ENCODE measurements around the gene USH2A. TPM values are rescaled to one million over a fixed set of nuclear protein-coding genes. Genes with fewer than 3 reads are reported as not detected.

USH2A gene
- polyA plus RNA-seq, 2 of the 4 experiments (the other 2 are of a cell fraction): not detected

GRCh38 chr1:216434232-216434631, 11.0 kb upstream of the USH2A start:
- TF ChIP-seq ZNF302 (CRISPR knock-in tag; IDR thresholded peaks at IDR 0.05) (no peak), MAX (IDR thresholded peaks at IDR 0.05) (no peak), JUNB (IDR thresholded peaks at IDR 0.05) (no peak), FOSL2 (IDR thresholded peaks at IDR 0.05) (no peak), FOSL2 (CRISPR knock-in tag; IDR thresholded peaks at IDR 0.05) (no peak), NR3C1 (IDR thresholded peaks at IDR 0.05) (no peak), ATOH8 (CRISPR knock-in tag; IDR thresholded peaks at IDR 0.05; ENCODE audit: low read depth) (no peak), EHMT2 (IDR thresholded peaks at IDR 0.05; ENCODE audit: low read depth) (no peak), HDAC2 (IDR thresholded peaks at IDR 0.05) (no peak), EP300 (IDR thresholded peaks at IDR 0.05) (no peak), POLR2A (IDR thresholded peaks at IDR 0.05; ENCODE audit: low read length) (no peak), CBX2 (IDR thresholded peaks at IDR 0.05; ENCODE audit: borderline replicate concordance, low read depth) (no peak), KDM5A (IDR thresholded peaks at IDR 0.05) (no peak)
- H3K27ac ChIP-seq: no peak overlapping the region
- H3K4me3 ChIP-seq: no peak overlapping the region
- ATAC-seq (no peak), FAIRE-seq (no peak), DNase-seq (ENCODE audit: low read depth in 1 of 2, low spot score in 1 of 2) (no peak)
- ChIA-PET CTCF (no interaction called here), POLR2A (no interaction called here)
- no peak overlapping the region for H3K4me2 ChIP-seq
- no peaks in the 10 kb centered on the region for H3K9me3 ChIP-seq
- no peaks in the 10 kb centered on the region for H3K4me1 ChIP-seq

GRCh38 chr1:216433175-216433574, 9.9 kb upstream of the USH2A start:
- ATAC-seq: no peak
- WGBS (ENCODE audit: missing lambda C conversion rate): 6% methylated on average over 2 of the region's 2 CpGs
- Histone ChIP-seq H3K9me3 (no peaks in the 10 kb centered on the region), H3K4me2 (no peak overlapping the region), H3K27ac (no peak overlapping the region), H3K4me3 (no peak overlapping the region), H3K4me1 (no peaks in the 10 kb centered on the region)
- no peak for FAIRE-seq
- TF ChIP-seq REST (IDR thresholded peaks at IDR 0.05) (no peak), PBX3 (IDR thresholded peaks at IDR 0.05) (no peak), CBX2 (IDR thresholded peaks at IDR 0.05; ENCODE audit: borderline replicate concordance, low read depth) (no peak), POLR2AphosphoS2 (conservative IDR thresholded peaks at IDR 0.05; ENCODE audit: low read length) (no peak), CTCF (IDR thresholded peaks at IDR 0.05) (no peak), ELK1 (IDR thresholded peaks at IDR 0.05; ENCODE audit: low read depth, low read length) (no peak), CHD2 (IDR thresholded peaks at IDR 0.05; ENCODE audit: low read length, partially characterized antibody) (no peak)
- ChIA-PET CTCF (no interaction called here), POLR2A (no interaction called here)
- no peak for DNase-seq (ENCODE audit: low read depth in 1 of 2, low spot score in 1 of 2)
